GM18505 (cell line): Measurements from ENCODE around the gene SIX6.
"Not testable (repeated sequence)": the region's sequence is repeated elsewhere in the genome, so short reads cannot be mapped to it uniquely, and the experiment has no call there.

Experiments used
- ATAC-seq: cut with Tn5 transposase; IDR thresholded peaks from one replicate; pipeline ENCODE4 v1.9.1; 2021; ENCODE audit not compliant: unreplicated experiment
- POLR2A ChIP-seq: IDR thresholded peaks from 4 replicates; pipeline ENCODE4 v1.6.1; 2011; ENCODE audit warnings: borderline replicate concordance; ENCODE audit not compliant: insufficient read depth, insufficient read length; ENCODE audit errors: extremely low read depth

The SIX6 gene

GRCh38 chr14:60508707-60509437 lies at the start of gene SIX6:
TSS of gene SIX6 (plus strand) at chr14:60509146. CDS start at chr14:60509399, 253 bp downstream.
- no peak for ATAC-seq
- no peak for TF ChIP-seq POLR2A

- ATAC-seq: not testable (repeated sequence)
Observed at GRCh38 chr14:60480248-60480647, 28.7 kb upstream of the SIX6 start.

- ATAC-seq: no peak
- TF ChIP-seq POLR2A: no peak
Observed at GRCh38 chr14:60482743-60483142, 26.2 kb upstream of the SIX6 start.

DNA sequence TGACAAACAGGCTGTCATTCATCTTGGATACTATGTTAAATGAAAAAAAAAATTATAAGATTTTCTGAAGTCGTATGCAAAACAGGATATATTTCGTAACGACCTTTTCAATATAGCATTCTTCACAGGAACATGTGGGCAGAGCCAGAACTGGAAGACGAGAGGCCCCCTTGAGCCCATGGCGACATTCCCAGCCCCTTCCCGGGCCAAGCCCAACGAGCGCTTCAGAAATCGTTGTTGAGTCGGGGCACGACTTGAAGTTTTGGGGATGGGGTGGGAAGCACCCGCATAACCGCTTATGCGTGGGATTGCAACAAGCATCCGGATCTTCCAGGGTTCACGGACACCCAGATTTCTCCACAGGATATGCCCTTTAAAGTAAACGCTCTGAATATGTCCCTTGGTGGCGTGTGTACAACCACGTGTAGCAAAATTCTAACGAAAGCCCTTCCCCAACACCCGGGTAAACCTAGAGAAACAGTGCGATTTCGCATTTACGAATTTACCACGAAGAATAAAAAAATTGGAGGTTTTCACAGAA lies 23.8 kb upstream of the SIX6 start:
- ATAC-seq: no peak

DNA sequence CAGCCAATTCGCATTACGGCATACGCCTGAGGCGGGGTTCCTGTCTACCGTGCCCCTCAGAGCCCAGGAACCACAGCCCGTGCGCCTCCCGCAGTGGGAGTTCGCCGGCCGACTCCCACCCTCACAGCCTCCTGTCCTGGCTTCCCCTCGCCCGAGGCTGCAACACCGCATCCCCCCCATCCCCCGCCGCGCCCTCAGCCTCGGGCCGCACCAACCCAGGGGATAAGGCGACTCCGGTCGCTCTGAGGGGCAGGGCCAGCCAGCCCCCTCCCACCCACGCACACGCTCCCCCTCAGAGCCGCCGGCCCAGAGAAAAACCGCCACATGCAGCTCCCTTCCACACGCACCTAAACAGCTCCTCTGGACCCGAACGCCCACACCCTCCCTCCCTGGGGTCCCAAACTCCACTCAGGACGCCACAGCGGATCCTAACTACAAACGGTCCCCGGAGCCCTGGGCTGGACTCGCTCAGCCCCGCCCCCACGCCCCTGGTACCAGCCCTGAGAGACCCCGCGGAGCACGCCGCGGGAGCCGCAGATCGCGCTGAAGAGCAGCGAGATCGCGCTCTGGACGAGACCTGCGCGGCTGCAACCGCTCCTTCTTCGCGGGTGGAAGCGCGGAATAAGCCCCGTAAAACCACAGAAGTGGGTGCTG lies 23.2 kb upstream of the SIX6 start, which contains the start of gene C14orf39:
C14orf39 (minus strand) TSS at position 466 of the 654 bp plus-strand sequence. CDS start 985 bp downstream, outside the sequence.
- ATAC-seq: no peak
- no peak for TF ChIP-seq POLR2A

More for the DNA sequence above, 23.8 kb upstream of the SIX6 start:
- TF ChIP-seq POLR2A: no peak

- no peak for ATAC-seq
Observed at GRCh38 chr14:60487211-60487610, 21.7 kb upstream of the SIX6 start.

GRCh38 chr14:60488175-60488574 lies 20.8 kb upstream of the SIX6 start:
- no peak for ATAC-seq
- no peak for TF ChIP-seq POLR2A

More at GRCh38 chr14:60487211-60487610, 21.7 kb upstream of the SIX6 start:
- no peak for TF ChIP-seq POLR2A

GRCh38 chr14:60490270-60490669 lies 18.7 kb upstream of the SIX6 start:
- ATAC-seq: no peak
- TF ChIP-seq POLR2A: no peak

GRCh38 chr14:60495946-60496345 lies 13.0 kb upstream of the SIX6 start:
- TF ChIP-seq POLR2A: no peak
- ATAC-seq: no peak

GRCh38 chr14:60502541-60502940 lies 6.4 kb upstream of the SIX6 start:
- ATAC-seq: no peak
- TF ChIP-seq POLR2A: no peak

- ATAC-seq: no peak
- no peak for TF ChIP-seq POLR2A
Observed at GRCh38 chr14:60505448-60505847, 3.5 kb upstream of the SIX6 start.

DNA sequence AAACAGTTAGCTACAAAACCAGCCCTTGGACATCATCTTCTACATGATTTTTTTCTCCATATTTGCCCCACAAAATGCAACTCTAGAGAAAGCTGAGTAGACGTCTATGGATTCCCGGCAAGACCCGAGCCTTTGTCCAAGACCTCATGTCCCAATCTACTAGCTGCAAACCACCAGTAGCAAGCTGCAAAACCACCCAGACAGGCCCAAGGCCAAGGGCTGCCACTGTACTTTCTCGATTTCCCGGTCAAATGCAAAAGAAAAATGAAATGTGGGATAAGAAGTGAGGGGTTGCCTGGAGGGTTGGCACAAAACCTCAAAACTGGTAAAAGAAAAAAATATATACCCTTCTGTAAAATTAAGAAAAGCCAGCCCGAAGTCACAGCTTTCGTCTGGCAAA lies 2.9 kb upstream of the SIX6 start:
- ATAC-seq: no peak
- no peak for TF ChIP-seq POLR2A

DNA sequence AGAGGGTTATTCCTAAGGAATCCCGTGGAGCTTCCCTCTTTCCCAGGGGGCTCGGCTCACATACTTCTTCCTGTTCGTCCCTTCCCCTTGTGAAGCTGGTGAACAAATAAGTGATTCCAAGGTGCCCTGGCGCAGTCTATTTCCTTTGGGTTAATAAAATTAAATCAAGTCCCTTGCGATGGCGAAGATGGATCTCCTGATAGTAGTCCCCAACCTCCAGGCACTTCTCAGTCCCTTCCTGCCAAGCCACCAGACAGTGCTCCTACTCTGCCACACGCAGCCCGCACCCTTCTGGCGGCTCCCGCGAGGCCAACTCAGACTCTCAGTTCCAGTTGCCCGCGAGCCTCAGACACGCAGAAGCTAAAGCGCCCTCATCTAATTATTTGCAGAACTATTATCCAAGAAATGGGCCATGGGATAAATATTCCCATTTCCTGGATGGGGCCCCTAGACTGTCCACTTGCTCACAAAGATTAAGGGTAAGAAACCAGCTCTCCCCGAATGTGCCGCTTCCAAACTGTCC lies 2.4 kb upstream of the SIX6 start:
- TF ChIP-seq POLR2A: no peak
- no peak for ATAC-seq
